ENCODE data around the gene LAMA5. TPM values are rescaled to one million over a fixed set of nuclear protein-coding genes. Genes with fewer than 3 reads are reported as not detected.

The LAMA5 gene
- total and polyA plus RNA-seq, 2 of the 8 experiments (the other 6 are each of a cell fraction or from before 2014, with no cell fraction given): 34.4 to 225 TPM

DNA sequence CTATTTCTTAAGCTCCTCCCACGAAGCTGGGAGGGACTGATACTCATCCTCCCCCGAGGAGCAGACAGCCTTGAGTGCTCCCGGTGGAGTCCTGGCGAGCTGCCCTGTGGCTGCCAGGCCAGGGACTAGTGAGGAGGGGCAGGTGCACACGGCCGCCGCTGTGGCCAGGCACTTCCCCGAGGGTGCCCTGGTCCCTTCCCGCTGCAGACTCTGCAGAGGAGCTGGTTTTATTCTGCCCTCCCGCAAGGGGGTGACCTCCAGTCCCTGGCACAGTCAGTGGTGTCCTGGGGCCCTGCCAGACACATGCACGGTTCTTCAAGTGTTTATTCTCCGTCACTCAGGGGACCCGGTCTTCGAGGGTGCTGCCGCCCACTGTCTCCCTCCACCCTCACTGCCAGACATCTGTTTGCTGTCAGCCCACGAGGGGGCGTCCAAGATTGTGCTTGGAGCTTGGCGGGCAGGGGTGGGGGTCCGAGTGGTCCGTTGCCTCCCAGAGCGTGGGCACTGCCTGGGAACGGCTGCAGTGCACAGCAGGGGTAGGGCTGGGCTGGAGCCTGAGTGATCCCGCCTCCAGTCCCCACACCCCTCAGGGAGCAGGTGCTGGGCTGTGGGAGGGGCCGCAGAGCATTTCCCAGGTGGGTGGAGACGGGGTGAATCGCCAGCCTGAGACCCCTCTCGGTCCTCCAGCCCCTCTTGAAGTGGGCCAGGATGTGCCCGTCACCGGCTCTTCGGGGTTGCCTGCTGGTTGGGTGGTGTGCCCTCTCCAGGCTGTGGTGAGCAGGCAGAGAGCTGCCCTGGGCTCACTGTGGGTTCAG is 43.0 kb upstream of the LAMA5 start:
- Histone ChIP-seq H4K8ac (ENCODE audit: extremely low read depth, insufficient read depth, low read length) (peak overlapping the region; percentile 62; the same call in 1 of the 2 replicates), H3K4me3 (ENCODE audit: extremely low read depth in 1 of 4, insufficient read depth in 2 of 4, low read depth in 3 of 4, low read length in 4 of 4) (peak overlapping the region in 1 of 4 experiments; percentile 34; a peak in 1 of 8 replicates), H2AFZ (ENCODE audit: low read length) (no peak overlapping the region), H3K9ac (replicated peaks in 1 of 4; ENCODE audit: extremely low read depth in 1 of 4, low read depth in 3 of 4, low read length in 3 of 4) (no peak overlapping the region), H2BK15ac (ENCODE audit: low read length) (no peak overlapping the region), H2BK120ac (replicated peaks; ENCODE audit: low read depth, low read length) (no peak overlapping the region), H3K27me3 (replicated peaks in 1 of 4; ENCODE audit: control insufficient read depth in 3 of 4, extremely low read depth in 1 of 4, insufficient read depth in 3 of 4, low read length in 3 of 4) (peaks cover 0 to 8% (median 1%) of the 10 kb centered on the region in 4 experiments; a peak in 2 of 7 replicates), H2BK5ac (ENCODE audit: low read depth, low read length) (no peak overlapping the region), H3K23ac (ENCODE audit: insufficient read length) (no peak overlapping the region), H3K4ac (replicated peaks; ENCODE audit: insufficient read length, low read depth, low read length) (no peak overlapping the region), H3K4me2 (ENCODE audit: insufficient read depth in 1 of 2, low read depth in 2 of 2, low read length in 2 of 2) (peak overlapping the region in 1 of 2 experiments; percentile 50; a peak in 3 of 4 replicates), H4K20me1 (replicated peaks in 1 of 2; ENCODE audit: control insufficient read depth in 1 of 2, insufficient read depth in 2 of 2, low read length in 2 of 2) (peaks cover 0 to 12% of the 10 kb centered on the region in 2 experiments), H2BK12ac (ENCODE audit: low read depth, low read length) (no peak overlapping the region; the same call in 1 of the 2 replicates), H2AK5ac (ENCODE audit: low read depth, low read length) (no peak overlapping the region), H3K27ac (ENCODE audit: low read depth, low read length) (no peak overlapping the region), H3K79me1 (ENCODE audit: low read depth, low read length) (no peaks in the 10 kb centered on the region), H3K79me2 (ENCODE audit: control insufficient read depth in 1 of 2, insufficient read depth in 2 of 2, low read length in 2 of 2) (no peaks in the 10 kb centered on the region), H3K36me3 (ENCODE audit: control insufficient read depth in 2 of 4, insufficient read depth in 4 of 4, low read length in 3 of 4) (no peaks in the 10 kb centered on the region), H2BK20ac (ENCODE audit: low read length) (no peak overlapping the region), H3K9me3 (ENCODE audit: insufficient read depth in 2 of 2, low read depth in 1 of 2, low read length in 1 of 2) (no peaks in the 10 kb centered on the region), H4K5ac (ENCODE audit: insufficient read length, low read depth, low read length) (no peak overlapping the region), H3K56ac (replicated peaks; ENCODE audit: insufficient read length, low read depth, low read length) (no peak overlapping the region), H3K14ac (ENCODE audit: insufficient read length) (no peak overlapping the region), H3K4me1 (replicated peaks in 1 of 4; ENCODE audit: control insufficient read depth in 3 of 4, insufficient read depth in 4 of 4, low read length in 3 of 4) (peaks cover 0 to 26% (median 8%) of the 10 kb centered on the region in 4 experiments; a peak in 6 of 7 replicates), H3K18ac (ENCODE audit: extremely low read depth, low read length) (no peak overlapping the region), H3K23me2 (ENCODE audit: low read depth, low read length) (no peaks in the 10 kb centered on the region; the same call in 1 of the 2 replicates), H4K91ac (replicated peaks; ENCODE audit: insufficient read length, low read length) (peak overlapping the region; percentile 54)
- FAIRE-seq (no peak), DNase-seq (ENCODE audit: low read depth in 1 of 2, low spot score in 2 of 2) (peak in 1 of 2 experiments; percentile 85)
- POLR2A ChIA-PET (ENCODE audit: partially characterized antibody): interaction anchor here (1.0 to 4.0 kb wide), 9 partner anchors 10 to 224 kb away, joined by 3 to 25 read pairs (median 4); partner anchors contain the start of gene RBBP8NL
- CTCF ChIA-PET (ENCODE audit: partially characterized antibody): interaction anchor here (0.6 to 7.1 kb wide), 39 partner anchors 9 to 291 kb away, joined by 3 to 104 read pairs (median 4); partner anchors contain the start of gene RBBP8NL
- WGBS, 2 experiments (ENCODE audit: extremely low coverage in 1 of 2, insufficient coverage in 1 of 2, insufficient read length in 1 of 2, insufficient replicate concordance in 2 of 2, low coverage in 1 of 2, low lambda C conversion rate in 2 of 2, missing lambda C conversion rate in 1 of 2): 43% methylated on average over 30 of the region's 30 CpGs; no CpG with 5 or more reads in 1 of the 2 experiments
- TF ChIP-seq RAD21 (IDR thresholded peaks at IDR 0.05 in 1 of 2, conservative IDR thresholded peaks at IDR 0.05 in 1 of 2; ENCODE audit: low read depth in 2 of 2, low read length in 2 of 2): peak; percentile 79 to 87
- no peak for TF ChIP-seq NRF1 (IDR thresholded peaks at IDR 0.05; ENCODE audit: low read depth, low read length)
- no peak for TF ChIP-seq RBBP5 (IDR thresholded peaks at IDR 0.05; ENCODE audit: borderline replicate concordance, low read depth, low read length)
- TF ChIP-seq CTCF (IDR thresholded peaks at IDR 0.05; ENCODE audit: control extremely low read depth in 1 of 3, insufficient read depth in 1 of 3, low read depth in 1 of 3, low read length in 3 of 3): peak in 2 of 3 experiments; percentile 75 to 86; a peak in 3 of 4 replicates
- TF ChIP-seq ZNF274 (IDR thresholded peaks at IDR 0.05; ENCODE audit: borderline replicate concordance, extremely low read depth, low read length): no peak
- TF ChIP-seq SIX5 (IDR thresholded peaks at IDR 0.05; ENCODE audit: low read depth, low read length): no peak
- TF ChIP-seq CREB1 (IDR thresholded peaks at IDR 0.05): 0 out of 2 replicates have a peak, but pooled peaks have one; percentile 10

Measured in H1 (cell line).